T-helper 17 cell (primary cell): ENCODE data around the gene TOMM22. TPM values are rescaled to one million over a fixed set of nuclear protein-coding genes. Genes with fewer than 3 reads are reported as not detected.

ENCODE experiments used
- ATAC-seq: fragments of 150-1000 bp; cut with Tn5 transposase; 2 replicates; pipeline ENCODE4 v1.10.0; 2021; ENCODE audit warnings: mild to moderate bottlenecking, moderate library complexity
- DNase-seq, 3 donors: peaks; one replicate each; pipeline versions ENCODE4 v3.0.0 to v3.0.0-alpha.2; 2020 to 2021
- H3K9me3 ChIP-seq: one replicate; pipeline ENCODE4 v1.7.0; 2013; ENCODE audit warnings: low read length, mild to moderate bottlenecking; ENCODE audit not compliant: control insufficient read depth, poor library complexity, severe bottlenecking
- H3K27ac Mint-ChIP-seq: one replicate; pipeline ENCODE4 v1.8.0; 2022; ENCODE audit warnings: mild to moderate bottlenecking, moderate library complexity, mixed read lengths
- H3K27me3 Mint-ChIP-seq: one replicate; pipeline ENCODE4 v1.8.0; 2022; ENCODE audit warnings: mixed read lengths
- H3K36me3 Mint-ChIP-seq: one replicate; pipeline ENCODE4 v1.8.0; 2022; ENCODE audit warnings: low read depth, mixed read lengths
- H3K4me1 Mint-ChIP-seq: one replicate; pipeline ENCODE4 v1.8.0; 2022; ENCODE audit warnings: mild to moderate bottlenecking, mixed read lengths
- H3K4me3 Mint-ChIP-seq: one replicate; pipeline ENCODE4 v1.8.0; 2022; ENCODE audit warnings: mild to moderate bottlenecking, moderate library complexity, mixed read lengths
- total RNA-seq, 4 donors: library from RNA in 2 of 4; stranded (reverse) in 2 of 4; gene quantifications; one replicate each; pipeline ENCODE4 v1.2.3 and lab custom pipeline; 2022 to 2026

TOMM22 gene
- total RNA-seq, 2 donors from 2014 or later = 56.3 to 63.5 TPM

GRCh38 chr22:38725900-38726655 lies 44.3 kb downstream of the TOMM22 start:
- Mint-ChIP-seq H3K36me3 (peaks cover 8% of the 10 kb centered on the region), H3K27ac (peak overlapping the region; percentile 81)
- no peak for DNase-seq

GRCh38 chr22:38727123-38727522 lies 45.4 kb downstream of the TOMM22 start:
- Mint-ChIP-seq H3K4me3 (peak overlapping the region; percentile 52), H3K36me3 (peaks cover 6% of the 10 kb centered on the region), H3K27ac (peak overlapping the region; percentile 81), H3K4me1 (peaks cover 16% of the 10 kb centered on the region), H3K27me3 (no peaks in the 10 kb centered on the region)
- DNase-seq (no peak), ATAC-seq (no peak)
- H3K9me3 ChIP-seq = no peaks in the 10 kb centered on the region

More at GRCh38 chr22:38725900-38726655, 44.3 kb downstream of the TOMM22 start:
- peaks cover 16% of the 10 kb centered on the region for H3K4me1 Mint-ChIP-seq
- no peak for ATAC-seq
- no peaks in the 10 kb centered on the region for H3K27me3 Mint-ChIP-seq
- no peaks in the 10 kb centered on the region for H3K9me3 ChIP-seq
- no peak overlapping the region for H3K4me3 Mint-ChIP-seq

- Mint-ChIP-seq H3K27me3 (no peaks in the 10 kb centered on the region), H3K36me3 (peaks cover 6% of the 10 kb centered on the region), H3K4me1 (peaks cover 16% of the 10 kb centered on the region), H3K27ac (peak overlapping the region; percentile 81), H3K4me3 (peak overlapping the region; percentile 52)
- DNase-seq (no peak), ATAC-seq (no peak)
- no peaks in the 10 kb centered on the region for H3K9me3 ChIP-seq
These were observed 46.0 kb downstream of the TOMM22 start for GRCh38 chr22:38727530-38728451.

- H3K9me3 ChIP-seq = no peaks in the 10 kb centered on the region
- Mint-ChIP-seq H3K27me3 (no peaks in the 10 kb centered on the region), H3K4me3 (no peak overlapping the region), H3K27ac (peak overlapping the region; percentile 11), H3K36me3 (peaks cover 6% of the 10 kb centered on the region), H3K4me1 (peaks cover 28% of the 10 kb centered on the region)
- DNase-seq (no peak), ATAC-seq (no peak)
These were observed 47.4 kb downstream of the TOMM22 start for GRCh38 chr22:38728871-38729796.

GRCh38 chr22:38729946-38730345 lies 48.2 kb downstream of the TOMM22 start:
- peak overlapping the region; percentile 69 for H3K4me3 Mint-ChIP-seq
- H3K27ac Mint-ChIP-seq = no peak overlapping the region
- H3K9me3 ChIP-seq = no peaks in the 10 kb centered on the region
- peaks cover 32% of the 10 kb centered on the region for H3K4me1 Mint-ChIP-seq
- no peak for ATAC-seq
- H3K36me3 Mint-ChIP-seq = peaks cover 6% of the 10 kb centered on the region
- no peaks in the 10 kb centered on the region for H3K27me3 Mint-ChIP-seq
- no peak for DNase-seq

- ATAC-seq (no peak), DNase-seq (no peak)
- peaks cover 2% of the 10 kb centered on the region for H3K36me3 Mint-ChIP-seq
These were observed 48.7 kb downstream of the TOMM22 start for GRCh38 chr22:38730411-38730871.

GRCh38 chr22:38731703-38732161 lies 50.0 kb downstream of the TOMM22 start:
- H3K27me3 Mint-ChIP-seq = no peaks in the 10 kb centered on the region
- H3K36me3 Mint-ChIP-seq = peaks cover 3% of the 10 kb centered on the region
- no peaks in the 10 kb centered on the region for H3K9me3 ChIP-seq
- ATAC-seq = no peak
- peak overlapping the region; percentile 65 for H3K27ac Mint-ChIP-seq
- peaks cover 33% of the 10 kb centered on the region for H3K4me1 Mint-ChIP-seq
- peak in 1 of 3 donors; percentile 7 for DNase-seq
- peak overlapping the region; percentile 9 for H3K4me3 Mint-ChIP-seq

More at GRCh38 chr22:38730411-38730871, 48.7 kb downstream of the TOMM22 start:
- H3K27me3 Mint-ChIP-seq = no peaks in the 10 kb centered on the region
- peak overlapping the region; percentile 69 for H3K4me3 Mint-ChIP-seq
- H3K9me3 ChIP-seq = no peaks in the 10 kb centered on the region
- H3K4me1 Mint-ChIP-seq = peaks cover 32% of the 10 kb centered on the region
- H3K27ac Mint-ChIP-seq = peak overlapping the region; percentile 65

GRCh38 chr22:38732251-38732815 lies 50.6 kb downstream of the TOMM22 start:
- H3K27me3 Mint-ChIP-seq = no peaks in the 10 kb centered on the region
- H3K36me3 Mint-ChIP-seq = peaks cover 6% of the 10 kb centered on the region
- H3K4me1 Mint-ChIP-seq = peaks cover 37% of the 10 kb centered on the region
- DNase-seq = peak in 1 of 3 donors; percentile 8
- peak overlapping the region; percentile 93 for H3K27ac Mint-ChIP-seq
- H3K9me3 ChIP-seq = no peaks in the 10 kb centered on the region
- no peak for ATAC-seq
- peak overlapping the region; percentile 9 for H3K4me3 Mint-ChIP-seq

GRCh38 chr22:38733329-38733723 lies 51.6 kb downstream of the TOMM22 start:
- peak in 1 of 3 donors; percentile 42 for DNase-seq
- Mint-ChIP-seq H3K36me3 (peaks cover 7% of the 10 kb centered on the region), H3K27ac (peak overlapping the region; percentile 93), H3K4me3 (peak overlapping the region; percentile 52), H3K27me3 (no peaks in the 10 kb centered on the region), H3K4me1 (peaks cover 43% of the 10 kb centered on the region)
- peak; percentile 59 for ATAC-seq
- no peaks in the 10 kb centered on the region for H3K9me3 ChIP-seq

- ATAC-seq (peak; percentile 14), DNase-seq (peak in 1 of 3 donors; percentile 7)
- H3K9me3 ChIP-seq = no peaks in the 10 kb centered on the region
- Mint-ChIP-seq H3K36me3 (peaks cover 7% of the 10 kb centered on the region), H3K4me3 (peak overlapping the region; percentile 52), H3K27me3 (no peaks in the 10 kb centered on the region), H3K27ac (peak overlapping the region; percentile 93), H3K4me1 (peaks cover 43% of the 10 kb centered on the region)
These were observed 52.1 kb downstream of the TOMM22 start for GRCh38 chr22:38733724-38734381.

GRCh38 chr22:38734421-38735100 lies 52.8 kb downstream of the TOMM22 start:
- H3K4me3 Mint-ChIP-seq = peak overlapping the region; percentile 67
- peaks cover 7% of the 10 kb centered on the region for H3K36me3 Mint-ChIP-seq
- H3K27ac Mint-ChIP-seq = peak overlapping the region; percentile 93
- H3K4me1 Mint-ChIP-seq = peaks cover 43% of the 10 kb centered on the region
- ATAC-seq (peak; percentile 6), DNase-seq (no peak)
- H3K9me3 ChIP-seq = no peaks in the 10 kb centered on the region
- H3K27me3 Mint-ChIP-seq = no peaks in the 10 kb centered on the region
